Colonic mucosa (tissue), 4 donors: ENCODE results near the gene PRSS38. TPM values are rescaled to one million over a fixed set of nuclear protein-coding genes. Genes with fewer than 3 reads are reported as not detected.

Experiments
- DNase-seq: peaks from one replicate; pipeline ENCODE4 v3.0.0-alpha.2; 2020
- H3K27ac ChIP-seq: fragments of 200-600 bp; one replicate; pipeline ENCODE4 v1.8.0; 2021
- H3K27me3 ChIP-seq: fragments of 200-600 bp; one replicate; pipeline ENCODE4 v1.8.0; 2021
- H3K36me3 ChIP-seq: fragments of 200-600 bp; one replicate; pipeline ENCODE4 v1.8.0; 2021
- H3K4me1 ChIP-seq: fragments of 200-600 bp; one replicate; pipeline ENCODE4 v1.8.0; 2021; ENCODE audit warnings: mild to moderate bottlenecking
- H3K4me3 ChIP-seq: fragments of 200-600 bp; one replicate; pipeline ENCODE4 v1.8.0; 2021
- H3K9ac ChIP-seq, 2 donors: one replicate each; pipeline ENCODE4 v1.7.0; 2013; ENCODE audit warnings: control low read depth in 2 of 2, low read depth in 2 of 2, low read length in 2 of 2
- H3K9me3 ChIP-seq: fragments of 200-600 bp; one replicate; pipeline ENCODE4 v1.8.0; 2021
- intact Hi-C: fragments of 100-400 bp; cut with DNase I; formaldehyde crosslinking; loops from one replicate; pipeline ENCODE4 v1.14.1; 2022
- total RNA-seq, 2 donors: library from RNA; stranded (reverse); fragmentation: NEBNext Ultra II Directional in 1 of 2; extraction: Animal tissue kit (Norgen Biotek cat#: 25700) in 1 of 2; gene quantifications; one replicate each; pipeline ENCODE4 v1.2.1, GENCODE V29; 2021
- TF ChIP-seq, protein P1 (sequence below): fragments of 200-600 bp; IDR thresholded peaks from one replicate; pipeline ENCODE4 v1.8.0; 2022; ENCODE audit warnings: antibody characterized with exemption, mild to moderate bottlenecking
- donor health status: healthy.
- donor health status: DM: no; HTN: no; CAD: no.
- donor health status: DM: no; HTN: no; CAD: no.

The PRSS38 gene
- total RNA-seq, 2 donors from 2014 or later = not detected

DNA sequence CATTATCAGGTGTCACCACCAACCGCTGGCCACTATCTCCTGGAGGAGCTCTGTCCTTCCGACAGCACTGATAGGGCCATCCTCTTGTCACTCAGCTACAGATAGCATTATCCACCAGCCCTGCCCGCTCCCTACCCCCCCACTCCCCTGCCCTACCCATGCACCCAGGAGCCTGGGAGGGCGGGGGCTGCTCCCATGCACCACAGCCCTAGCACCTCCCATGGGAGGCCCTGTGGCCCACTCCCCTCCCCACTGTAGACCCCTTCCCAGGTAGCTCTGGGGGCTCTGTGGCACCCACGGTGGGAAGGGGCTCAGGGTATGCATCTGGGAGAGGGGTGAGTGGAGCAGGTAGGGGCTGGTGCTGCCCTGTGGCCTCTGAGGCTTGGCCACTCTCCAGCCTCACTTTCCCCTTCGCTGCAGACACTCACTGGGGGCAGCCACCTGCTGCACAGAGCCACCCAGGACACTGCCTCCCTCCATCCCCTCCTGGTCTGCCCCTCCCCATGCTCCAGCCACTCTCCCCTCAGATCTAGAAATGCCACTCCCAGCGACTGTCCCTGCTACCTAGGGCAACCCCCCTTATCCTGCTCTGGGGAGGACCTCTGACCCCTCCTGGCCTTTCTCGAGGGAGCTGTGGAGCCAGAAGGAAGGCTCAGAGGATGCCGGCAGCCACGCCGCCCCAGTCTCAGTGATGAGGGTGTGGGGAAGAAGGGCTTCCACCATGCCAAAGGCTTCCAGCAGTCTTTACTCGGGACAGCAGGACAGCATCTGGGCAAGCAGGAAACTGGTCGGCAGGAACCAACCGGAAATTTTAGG is 73.8 kb downstream of the PRSS38 start:
- no peak overlapping the region for H3K27ac ChIP-seq
- no peak overlapping the region for H3K9ac ChIP-seq
- intact Hi-C loops = no loop called here
- peaks cover 6% of the 10 kb centered on the region for H3K4me1 ChIP-seq
- H3K4me3 ChIP-seq = no peak overlapping the region
- H3K27me3 ChIP-seq = no peaks in the 10 kb centered on the region
- no peaks in the 10 kb centered on the region for H3K9me3 ChIP-seq
- H3K36me3 ChIP-seq = no peaks in the 10 kb centered on the region
- peak; percentile 16 for DNase-seq
- TF ChIP-seq, protein P1, sequence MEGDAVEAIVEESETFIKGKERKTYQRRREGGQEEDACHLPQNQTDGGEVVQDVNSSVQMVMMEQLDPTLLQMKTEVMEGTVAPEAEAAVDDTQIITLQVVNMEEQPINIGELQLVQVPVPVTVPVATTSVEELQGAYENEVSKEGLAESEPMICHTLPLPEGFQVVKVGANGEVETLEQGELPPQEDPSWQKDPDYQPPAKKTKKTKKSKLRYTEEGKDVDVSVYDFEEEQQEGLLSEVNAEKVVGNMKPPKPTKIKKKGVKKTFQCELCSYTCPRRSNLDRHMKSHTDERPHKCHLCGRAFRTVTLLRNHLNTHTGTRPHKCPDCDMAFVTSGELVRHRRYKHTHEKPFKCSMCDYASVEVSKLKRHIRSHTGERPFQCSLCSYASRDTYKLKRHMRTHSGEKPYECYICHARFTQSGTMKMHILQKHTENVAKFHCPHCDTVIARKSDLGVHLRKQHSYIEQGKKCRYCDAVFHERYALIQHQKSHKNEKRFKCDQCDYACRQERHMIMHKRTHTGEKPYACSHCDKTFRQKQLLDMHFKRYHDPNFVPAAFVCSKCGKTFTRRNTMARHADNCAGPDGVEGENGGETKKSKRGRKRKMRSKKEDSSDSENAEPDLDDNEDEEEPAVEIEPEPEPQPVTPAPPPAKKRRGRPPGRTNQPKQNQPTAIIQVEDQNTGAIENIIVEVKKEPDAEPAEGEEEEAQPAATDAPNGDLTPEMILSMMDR = no peak

- H3K36me3 ChIP-seq = no peaks in the 10 kb centered on the region
- H3K27ac ChIP-seq = no peak overlapping the region
- TF ChIP-seq, protein P1 = no peak
- no peaks in the 10 kb centered on the region for H3K9me3 ChIP-seq
- peaks cover 6% of the 10 kb centered on the region for H3K4me1 ChIP-seq
- H3K4me3 ChIP-seq = no peak overlapping the region
- no peaks in the 10 kb centered on the region for H3K27me3 ChIP-seq
- peak; percentile 14 for DNase-seq
- intact Hi-C loops = no loop called here
- no peak overlapping the region for H3K9ac ChIP-seq
Observed at GRCh38 chr1:227889863-227890405, 74.5 kb downstream of the PRSS38 start.

DNA sequence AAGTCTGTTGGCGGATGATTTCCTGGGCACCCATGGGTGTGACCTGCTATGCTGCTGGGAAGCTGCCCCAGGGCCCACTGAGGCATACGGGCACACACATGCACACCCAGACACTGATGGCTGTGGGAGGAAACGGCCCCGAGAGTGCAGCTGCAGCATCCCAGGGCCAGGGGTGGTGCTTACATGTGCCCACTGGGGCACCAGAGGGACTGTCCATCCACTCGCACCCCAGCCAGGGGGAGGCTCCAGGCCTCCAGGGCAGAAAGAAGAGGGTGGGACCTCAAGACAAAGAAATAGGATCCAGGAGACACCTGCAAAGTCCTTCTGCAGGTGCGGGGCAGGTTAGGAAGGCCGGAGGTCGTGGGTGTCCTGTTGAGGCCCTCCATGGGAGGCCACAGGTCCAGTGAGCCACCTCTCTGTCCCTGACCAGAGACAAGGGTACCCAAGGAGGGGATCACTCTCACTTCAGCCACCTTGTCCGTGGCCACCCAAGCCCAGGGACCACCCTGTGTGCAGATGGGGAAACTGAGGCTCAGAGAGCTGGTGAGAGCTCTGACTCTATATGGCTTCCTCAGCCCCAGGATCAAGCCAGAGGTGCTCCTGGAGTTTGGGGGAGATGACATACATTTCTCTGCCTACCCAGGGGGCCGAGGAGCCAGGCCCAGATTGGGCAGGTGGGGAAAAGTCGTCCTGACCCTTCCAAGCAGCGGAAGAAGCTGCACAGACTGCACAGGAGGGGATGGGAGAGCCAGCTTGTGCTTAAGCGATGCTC is 75.2 kb downstream of the PRSS38 start:
- peak; percentile 14 for DNase-seq
- H3K36me3 ChIP-seq = no peaks in the 10 kb centered on the region
- H3K27me3 ChIP-seq = no peaks in the 10 kb centered on the region
- intact Hi-C loops = no loop called here
- peaks cover 6% of the 10 kb centered on the region for H3K4me1 ChIP-seq
- TF ChIP-seq, protein P1 = no peak
- H3K9ac ChIP-seq = no peak overlapping the region
- no peak overlapping the region for H3K4me3 ChIP-seq
- H3K27ac ChIP-seq = no peak overlapping the region
- H3K9me3 ChIP-seq = no peaks in the 10 kb centered on the region

- Histone ChIP-seq H3K27ac (no peak overlapping the region), H3K4me1 (no peaks in the 10 kb centered on the region), H3K9me3 (no peaks in the 10 kb centered on the region), H3K4me3 (no peak overlapping the region), H3K36me3 (no peaks in the 10 kb centered on the region), H3K27me3 (no peaks in the 10 kb centered on the region), H3K9ac (no peak overlapping the region)
- peak; percentile 17 for DNase-seq
- intact Hi-C loops = no loop called here
- TF ChIP-seq, protein P1 = no peak
Observed at GRCh38 chr1:227891223-227891954, 75.9 kb downstream of the PRSS38 start.

- Histone ChIP-seq H3K27me3 (no peaks in the 10 kb centered on the region), H3K27ac (no peak overlapping the region), H3K36me3 (no peaks in the 10 kb centered on the region), H3K4me1 (no peaks in the 10 kb centered on the region), H3K9ac (no peak overlapping the region), H3K4me3 (no peak overlapping the region), H3K9me3 (no peaks in the 10 kb centered on the region)
- TF ChIP-seq, protein P1 = no peak
- intact Hi-C loops = no loop called here
- peak; percentile 13 for DNase-seq
Observed at GRCh38 chr1:227891955-227892488, 76.5 kb downstream of the PRSS38 start.
